CD4-positive, alpha-beta T cell treated with Interleukin-21 for 1 hour (primary cell): ENCODE results near the gene GLYAT.
"Not testable (repeated sequence)": the region's sequence is repeated elsewhere in the genome, so short reads cannot be mapped to it uniquely, and the experiment has no call there.

Source experiments
- DNase-seq: peaks from one replicate; pipeline ENCODE4 v3.0.0-alpha.2; 2020

The GLYAT gene

GRCh38 chr11:58742981-58743880 is 11.5 kb upstream of the GLYAT start:
- no peak for DNase-seq

GRCh38 chr11:58742140-58742539 is 10.4 kb upstream of the GLYAT start:
- DNase-seq, result no peak

GRCh38 chr11:58741127-58741526 is 9.4 kb upstream of the GLYAT start:
- no peak for DNase-seq

DNA sequence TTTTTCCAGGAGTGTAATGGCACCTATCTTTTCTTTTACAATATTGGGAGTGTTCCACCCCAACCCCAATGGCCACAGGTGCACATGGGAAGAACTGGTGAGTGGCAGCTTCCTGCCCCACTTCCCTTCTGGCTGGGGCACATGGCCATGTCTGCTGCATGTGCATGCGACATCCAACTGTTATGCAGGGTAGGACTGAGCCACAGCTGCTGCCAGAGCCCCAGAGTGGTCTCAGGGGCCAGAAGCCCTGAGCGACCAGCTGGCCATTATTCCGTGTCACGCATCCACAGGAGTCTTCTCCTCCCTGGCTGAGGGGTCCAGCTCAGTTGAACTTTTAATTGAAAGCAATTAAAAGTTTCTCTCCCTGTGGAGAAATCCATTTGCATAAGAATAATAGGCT is 8.7 kb upstream of the GLYAT start:
- DNase-seq, result no peak

- no peak for DNase-seq
Measured at GRCh38 chr11:58739725-58740430, 8.1 kb upstream of the GLYAT start.

- DNase-seq, result no peak
Measured at GRCh38 chr11:58734681-58735490, 3.1 kb upstream of the GLYAT start.

DNA sequence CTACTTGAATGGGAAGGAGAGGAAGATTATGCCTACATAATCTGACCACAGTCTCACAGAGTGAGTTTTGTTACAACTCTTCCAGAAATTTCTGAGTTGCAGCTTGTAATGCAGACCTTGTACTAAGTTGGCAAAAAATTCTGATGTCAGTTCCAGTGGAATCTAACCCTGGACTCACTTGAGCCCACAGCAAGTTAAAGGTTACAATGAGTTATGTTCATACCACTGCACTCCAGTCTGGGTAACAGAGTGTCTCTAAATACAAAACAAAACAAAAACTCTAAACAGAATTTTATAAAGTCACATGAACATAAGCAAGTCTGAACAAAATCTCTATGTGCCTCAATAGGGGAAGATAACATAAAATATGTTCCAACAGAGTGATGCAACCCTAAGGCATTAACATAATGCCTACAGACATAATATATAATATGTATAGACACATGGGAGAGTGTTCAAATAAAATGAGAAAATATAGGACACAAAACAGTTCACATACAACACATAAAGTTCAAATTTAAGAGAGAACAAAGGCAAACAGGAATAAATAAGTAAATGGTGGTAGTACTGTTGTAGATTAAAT is 1.1 kb downstream of the GLYAT start:
- no peak for DNase-seq

DNA sequence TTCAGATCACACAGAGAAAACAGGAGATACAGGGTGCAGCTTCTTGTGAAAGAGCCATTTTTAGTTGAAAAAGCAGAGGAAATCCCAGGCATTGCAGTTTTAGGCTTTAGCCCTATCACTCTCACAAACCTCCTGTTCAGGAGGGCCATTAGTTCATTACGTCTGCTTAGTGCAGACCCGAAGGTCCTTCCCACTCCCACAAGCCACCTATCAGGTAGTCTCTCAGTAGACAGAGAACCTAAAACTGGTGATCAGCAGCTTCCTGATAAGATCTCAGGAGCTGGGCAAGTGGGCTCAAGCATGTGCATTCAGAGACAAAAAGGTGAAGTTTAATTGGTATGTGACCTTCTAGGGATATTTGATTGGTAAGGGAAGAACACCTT is 4.3 kb downstream of the GLYAT start:
- DNase-seq, result no peak

DNA sequence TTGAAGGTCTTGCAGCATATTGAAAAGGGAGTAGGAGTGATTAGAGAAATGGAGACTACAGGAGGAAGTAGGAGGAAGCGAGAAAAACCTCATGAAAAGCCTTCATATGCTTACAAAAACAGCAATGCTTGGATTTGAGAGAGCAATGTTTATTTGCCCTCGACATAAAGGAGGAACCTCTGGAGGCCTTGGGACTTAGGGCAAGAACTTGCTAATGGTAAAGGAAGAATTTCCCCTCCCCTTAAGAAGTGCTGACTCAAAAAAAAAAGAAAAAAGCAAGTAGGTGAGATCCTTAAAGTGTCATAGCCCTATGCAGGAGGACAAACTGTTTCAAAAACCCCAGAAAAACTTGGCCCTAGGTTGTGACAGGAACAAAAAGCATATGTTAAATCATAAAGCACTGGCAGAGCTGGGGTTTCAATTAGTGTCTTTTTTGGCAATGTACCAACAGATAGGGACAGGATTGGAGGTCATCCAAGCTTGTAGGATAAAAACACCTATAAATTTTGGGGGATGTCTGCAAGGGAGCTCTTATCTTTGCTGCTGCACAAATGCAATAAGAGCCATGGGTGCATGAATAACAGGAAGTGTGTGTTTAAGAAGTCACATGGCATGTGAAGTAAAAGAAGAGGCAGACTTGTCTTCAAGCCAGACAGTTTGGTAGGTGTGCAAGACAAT is 4.9 kb downstream of the GLYAT start:
- no peak for DNase-seq

GRCh38 chr11:58719406-58720117 is 12.2 kb downstream of the GLYAT start:
- DNase-seq, result no peak

GRCh38 chr11:58712531-58712930 is 19.2 kb downstream of the GLYAT start:
- DNase-seq, result no peak

GRCh38 chr11:58711832-58712231 is 19.9 kb downstream of the GLYAT start:
- DNase-seq, result no peak

DNA sequence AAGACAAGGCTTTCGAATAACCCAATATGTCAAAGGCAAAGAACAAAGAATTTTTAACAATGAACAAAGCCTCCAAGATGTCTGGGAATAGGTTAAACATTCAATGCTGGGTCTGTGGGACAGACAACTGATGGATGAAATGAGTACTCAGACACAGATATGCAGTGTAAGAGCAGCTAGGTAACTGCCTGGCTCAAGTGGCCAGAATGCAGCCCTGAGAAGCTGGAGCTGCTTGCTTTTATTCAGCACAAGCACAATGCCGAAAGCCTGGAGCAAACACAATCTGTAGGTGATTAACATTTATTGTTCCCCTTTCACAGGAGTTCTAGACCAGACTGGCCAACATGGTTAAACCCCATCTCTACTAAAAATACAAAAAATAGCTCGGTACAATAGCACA is 24.0 kb downstream of the GLYAT start:
- no peak for DNase-seq

DNA sequence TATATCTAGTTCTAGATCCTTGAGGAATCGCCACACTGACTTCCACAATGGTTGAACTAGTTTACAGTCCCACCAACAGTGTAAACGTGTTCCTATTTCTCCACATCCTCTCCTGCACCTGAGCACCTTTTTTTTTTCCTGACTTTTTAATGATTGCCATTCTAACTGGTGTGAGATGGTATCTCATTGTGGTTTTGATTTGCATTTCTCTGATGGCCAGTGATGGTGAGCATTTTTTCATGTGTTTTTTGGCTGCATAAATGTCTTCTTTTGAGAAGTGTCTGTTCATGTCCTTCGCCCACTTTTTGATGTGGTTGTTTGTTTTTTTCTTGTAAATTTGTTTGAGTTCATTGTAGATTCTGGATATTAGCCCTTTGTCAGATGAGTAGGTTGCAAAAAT is 34.9 kb downstream of the GLYAT start:
- not testable (repeated sequence) for DNase-seq

DNA sequence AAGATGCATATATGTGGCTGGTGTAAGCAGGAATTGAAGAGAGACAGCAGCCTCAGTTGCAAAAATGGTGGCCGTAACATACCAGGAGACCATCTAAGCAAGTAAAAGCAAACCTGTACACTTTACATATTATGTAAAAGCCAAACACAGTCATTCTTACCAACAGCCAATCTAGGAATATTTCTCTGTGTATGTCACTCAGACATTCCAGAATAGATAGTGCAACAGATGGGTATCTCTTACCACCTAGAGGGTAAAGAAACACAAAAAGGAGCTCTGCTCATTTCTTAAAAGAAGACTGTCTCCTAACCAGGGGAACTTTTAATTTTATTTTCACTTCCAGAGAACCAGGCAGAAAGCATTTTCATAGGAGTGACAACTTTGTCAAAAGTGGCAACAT is 38.7 kb downstream of the GLYAT start:
- DNase-seq, result no peak

- DNase-seq, result no peak
Measured at GRCh38 chr11:58691675-58692074, 40.1 kb downstream of the GLYAT start.

GRCh38 chr11:58688789-58689503 is 42.8 kb downstream of the GLYAT start:
- no peak for DNase-seq

DNA sequence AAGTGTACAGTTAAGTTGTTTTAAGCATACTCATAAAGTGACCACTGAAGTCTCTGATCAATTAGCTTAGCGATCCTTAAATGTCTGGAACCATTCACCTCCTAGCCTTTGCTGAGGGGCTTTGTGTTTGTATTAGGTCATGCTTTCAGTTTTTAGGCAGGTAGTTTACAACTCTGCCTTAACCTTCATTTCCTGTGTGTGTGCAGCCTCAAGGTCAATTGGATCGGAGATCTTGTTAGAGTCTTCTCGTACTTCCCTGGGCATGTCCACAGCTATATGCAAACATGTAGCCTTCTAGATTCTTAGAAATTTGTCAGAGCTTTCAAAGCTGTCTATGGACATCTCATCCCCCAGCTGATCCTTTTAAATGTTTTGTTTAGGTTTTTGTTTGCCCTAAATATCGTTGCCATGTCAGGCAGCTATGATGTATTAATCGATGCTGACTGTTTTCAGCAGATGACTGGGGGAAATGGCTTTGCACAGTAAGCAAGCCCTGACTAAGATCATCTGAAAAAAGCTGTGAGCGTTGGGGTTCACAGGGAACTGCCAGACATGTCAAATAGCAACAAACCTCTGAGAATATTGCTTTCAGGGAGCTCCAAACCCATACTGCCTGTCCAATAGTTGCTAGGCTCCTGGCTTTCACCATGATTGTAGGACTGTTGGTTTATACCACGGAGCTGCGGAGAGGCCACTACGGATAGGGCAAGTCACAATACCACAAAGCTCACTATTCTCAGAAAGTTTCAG is 45.6 kb downstream of the GLYAT start:
- DNase-seq, result no peak

GRCh38 chr11:58682660-58683059 is 49.1 kb downstream of the GLYAT start:
- not testable (repeated sequence) for DNase-seq

GRCh38 chr11:58677536-58677935 is 54.2 kb downstream of the GLYAT start:
- not testable (repeated sequence) for DNase-seq
